ENCODE measurements around the gene CAPN5. TPM values are rescaled to one million over a fixed set of nuclear protein-coding genes. Genes with fewer than 3 reads are reported as not detected.
"Not testable (repeated sequence)": the region's sequence is repeated elsewhere in the genome, so short reads cannot be mapped to it uniquely, and the experiment has no call there.

The CAPN5 gene
- total RNA-seq, 3 donors from 2014 or later: 0.29 to 0.68 (median 0.53) TPM

DNA sequence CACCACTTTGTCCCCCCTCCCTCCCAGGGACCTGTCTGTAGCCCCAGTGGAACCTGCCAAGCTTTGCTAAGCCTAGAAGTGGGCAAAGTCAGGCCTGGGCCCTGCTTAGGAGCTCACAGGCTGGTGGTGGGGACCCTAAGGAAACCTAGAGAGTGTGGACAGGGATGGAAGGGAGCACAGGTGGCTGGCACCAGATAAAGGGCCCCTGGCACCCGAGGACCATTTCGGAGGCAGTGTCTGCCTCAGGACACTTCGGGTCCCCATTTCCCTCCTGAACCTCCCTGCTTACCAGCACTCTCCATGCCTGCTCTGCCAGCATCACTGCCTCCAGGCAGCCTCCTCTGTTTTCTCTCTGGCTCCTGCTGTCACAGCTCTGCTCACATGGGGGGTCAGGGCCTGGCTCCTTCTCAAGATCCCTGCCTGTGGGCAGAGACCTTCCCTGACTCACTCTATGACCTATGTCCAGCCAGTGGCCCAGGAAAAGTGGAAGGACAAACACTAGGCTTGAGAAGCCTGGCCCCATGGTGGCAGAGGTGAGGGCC, 22.3 kb downstream of the CAPN5 start:
- Mint-ChIP-seq H3K36me3 (ENCODE audit: insufficient read depth) (no peaks in the 10 kb centered on the region), H3K4me1 (ENCODE audit: low read depth) (no peaks in the 10 kb centered on the region), H3K27me3 (ENCODE audit: low read depth) (no peaks in the 10 kb centered on the region), H3K9me3 (no peaks in the 10 kb centered on the region), H3K4me3 (no peak overlapping the region)
- no peak for ATAC-seq
- DNase-seq: no peak

DNA sequence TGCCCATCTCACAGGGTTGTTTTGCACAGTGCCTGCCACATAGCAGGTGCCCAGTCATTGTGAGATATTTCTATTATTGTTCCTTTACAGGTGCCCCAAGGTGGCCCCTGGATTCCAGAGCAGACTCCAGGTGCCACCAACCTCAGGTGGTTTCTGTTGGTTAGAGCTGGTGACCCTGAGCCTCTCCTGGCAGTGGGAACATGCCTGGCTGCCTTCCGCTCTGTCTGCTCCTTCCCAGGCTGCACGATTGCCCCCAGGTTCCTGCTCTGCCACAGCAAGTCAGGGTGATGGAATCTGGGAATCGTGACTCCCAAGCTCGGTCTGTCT, 23.2 kb downstream of the CAPN5 start:
- ATAC-seq (no peak), DNase-seq (no peak)
- Mint-ChIP-seq H3K27me3 (ENCODE audit: low read depth) (no peaks in the 10 kb centered on the region), H3K4me3 (no peak overlapping the region), H3K4me1 (ENCODE audit: low read depth) (no peaks in the 10 kb centered on the region), H3K9me3 (no peaks in the 10 kb centered on the region), H3K36me3 (ENCODE audit: insufficient read depth) (no peaks in the 10 kb centered on the region)

DNA sequence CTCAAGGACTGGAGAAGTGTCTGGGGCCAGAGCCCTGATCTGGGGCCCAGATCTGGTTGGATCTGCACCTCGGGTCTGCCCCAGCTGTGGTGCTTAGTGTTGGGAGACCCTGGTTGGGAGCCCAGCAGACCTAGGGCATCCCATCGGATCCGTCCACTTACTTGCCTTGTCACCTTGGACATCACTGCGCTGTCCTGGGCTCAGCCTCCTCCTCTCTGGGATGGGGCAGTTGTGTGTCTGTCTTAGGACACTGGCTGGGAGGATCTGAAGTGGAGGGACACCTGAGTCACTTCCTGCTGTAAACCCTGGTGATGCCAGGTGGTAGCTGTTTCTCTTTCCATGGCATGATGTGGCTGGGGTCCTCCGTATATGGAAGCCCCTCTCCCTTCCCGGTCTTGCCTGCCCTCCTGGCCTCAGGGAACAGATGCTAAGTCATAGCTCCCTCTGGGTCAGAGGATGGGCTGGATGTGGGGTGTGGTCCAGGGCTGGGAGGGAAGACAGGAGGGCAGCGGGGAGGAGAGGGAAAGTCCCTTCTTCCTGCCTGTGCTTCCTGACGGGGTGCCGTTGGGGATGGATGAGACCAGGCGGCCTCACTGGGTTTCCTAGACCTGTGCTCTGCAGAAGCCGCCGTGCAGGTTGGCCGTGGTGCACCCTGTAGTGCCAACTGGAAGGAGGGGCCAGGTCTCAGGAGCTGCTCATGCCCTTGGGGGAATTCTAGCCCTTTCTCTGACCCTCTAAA, 23.8 kb downstream of the CAPN5 start:
- Mint-ChIP-seq H3K4me1 (ENCODE audit: low read depth) (no peaks in the 10 kb centered on the region), H3K36me3 (ENCODE audit: insufficient read depth) (no peaks in the 10 kb centered on the region)
- ATAC-seq: peak in 1 of 2 donors; percentile 4

DNA sequence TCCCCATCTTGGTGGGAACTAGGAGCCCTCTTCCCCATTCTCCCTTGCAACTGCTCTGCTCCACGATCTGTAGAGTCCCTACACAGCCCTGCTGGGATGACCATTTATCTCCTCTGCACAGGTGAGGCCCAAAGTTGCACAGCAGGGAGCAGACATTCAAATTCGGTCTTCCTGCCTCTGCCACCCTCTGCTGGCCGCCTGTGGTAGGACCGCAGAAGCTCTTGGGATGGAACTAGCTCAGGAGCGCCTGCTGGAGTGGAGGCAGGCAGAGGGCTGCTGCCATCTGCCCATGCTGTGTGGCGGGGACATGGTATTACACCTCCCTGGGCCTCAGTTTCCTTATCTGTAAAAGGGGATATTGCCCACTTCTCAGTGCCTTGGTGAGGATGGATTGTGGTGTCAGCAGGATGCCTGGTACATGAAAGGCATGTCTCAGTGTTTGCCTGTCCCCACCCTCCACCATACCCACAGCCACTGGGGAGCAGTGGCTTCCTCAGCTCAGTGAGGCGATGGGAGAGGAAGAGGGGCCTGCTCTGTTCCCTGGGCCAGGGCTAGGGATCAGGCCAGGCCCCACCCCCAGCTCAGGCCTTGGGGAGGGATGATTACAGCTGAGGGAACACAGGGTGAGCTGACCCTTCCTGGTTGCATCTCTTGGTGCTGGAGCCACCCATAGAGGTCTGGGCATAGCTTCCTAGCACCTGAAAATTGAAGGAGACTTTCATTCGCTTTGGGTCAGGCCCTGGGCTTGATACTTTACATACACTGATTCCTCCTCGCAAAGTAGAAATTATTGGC, 24.6 kb downstream of the CAPN5 start:
- peak; percentile 94 to 95 for ATAC-seq
- no peaks in the 10 kb centered on the region for H3K9me3 Mint-ChIP-seq
- no peaks in the 10 kb centered on the region for H3K27me3 Mint-ChIP-seq (ENCODE audit: low read depth)

More for the DNA sequence above, 23.8 kb downstream of the CAPN5 start:
- Mint-ChIP-seq H3K27me3 (ENCODE audit: low read depth) (no peaks in the 10 kb centered on the region), H3K9me3 (no peaks in the 10 kb centered on the region), H3K4me3 (no peak overlapping the region)
- DNase-seq: no peak

DNA sequence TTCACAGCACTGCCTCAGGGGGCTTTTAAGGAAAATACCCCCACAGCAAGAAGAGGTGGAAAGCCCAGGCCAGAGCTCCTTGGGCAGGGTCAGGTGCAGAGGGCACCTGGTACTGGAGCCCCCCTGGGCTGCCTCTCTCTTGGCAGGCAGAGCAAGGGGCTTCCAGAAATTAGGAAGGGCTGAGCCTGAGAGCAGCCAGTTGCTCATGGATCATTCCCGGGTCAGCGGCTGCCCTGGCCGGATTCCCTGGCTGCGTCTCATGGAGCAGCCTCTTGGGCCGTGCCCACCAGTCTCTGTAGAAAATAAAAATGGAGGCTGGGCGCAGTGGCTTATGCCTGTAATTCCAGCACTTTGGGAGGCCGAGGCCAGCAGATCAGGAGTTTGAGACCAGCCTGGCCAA, 25.6 kb downstream of the CAPN5 start:
- Mint-ChIP-seq H3K9me3 (no peaks in the 10 kb centered on the region), H3K27me3 (ENCODE audit: low read depth) (no peaks in the 10 kb centered on the region), H3K4me1 (ENCODE audit: low read depth) (no peaks in the 10 kb centered on the region), H3K4me3 (no peak overlapping the region), H3K36me3 (ENCODE audit: insufficient read depth) (no peaks in the 10 kb centered on the region)
- no peak for DNase-seq
- no peak for ATAC-seq

More for the DNA sequence above, 24.6 kb downstream of the CAPN5 start:
- peak; percentile 72 for DNase-seq
- no peaks in the 10 kb centered on the region for H3K4me1 Mint-ChIP-seq (ENCODE audit: low read depth)
- no peaks in the 10 kb centered on the region for H3K36me3 Mint-ChIP-seq (ENCODE audit: insufficient read depth)
- H3K4me3 Mint-ChIP-seq: no peak overlapping the region

DNA sequence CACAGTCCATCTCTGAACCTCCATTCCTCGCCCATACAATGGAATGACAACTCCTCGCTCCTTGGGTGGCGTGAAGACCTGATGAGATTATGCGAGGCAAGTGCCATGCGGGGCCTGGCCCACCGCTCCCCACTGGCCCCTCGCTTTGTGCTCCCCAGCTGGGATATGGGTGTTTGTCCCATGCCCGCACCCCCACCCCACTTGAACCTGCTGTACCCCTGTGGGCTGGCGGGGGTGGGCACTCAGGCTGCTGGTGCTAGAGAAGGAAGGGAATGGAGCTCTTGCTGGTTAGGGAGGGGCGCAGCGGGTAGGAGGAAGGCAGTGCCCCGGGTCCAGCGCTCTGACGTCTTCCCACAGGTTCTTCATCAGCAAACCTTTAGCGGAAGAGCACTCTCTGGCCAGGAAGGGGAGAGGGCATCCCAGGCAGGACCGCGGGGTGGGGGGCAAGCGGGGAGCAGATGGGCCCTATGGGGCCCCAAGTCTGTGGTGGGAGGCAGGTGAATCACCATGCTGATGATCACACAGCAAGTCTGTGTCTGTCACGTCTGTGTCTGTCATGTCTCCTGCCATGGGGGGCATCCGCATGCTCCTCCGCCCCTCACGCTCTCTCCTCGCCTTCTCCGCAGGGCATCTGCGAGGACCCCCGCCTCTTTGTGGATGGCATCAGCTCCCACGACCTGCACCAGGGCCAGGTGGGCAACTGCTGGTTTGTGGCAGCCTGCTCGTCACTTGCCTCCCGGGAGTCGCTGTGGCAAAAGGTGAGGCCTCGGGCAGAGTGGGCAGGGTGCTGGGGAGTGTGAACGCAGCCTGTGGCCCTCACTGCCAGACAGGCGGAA, 26.5 kb downstream of the CAPN5 start:
- Mint-ChIP-seq H3K36me3 (ENCODE audit: insufficient read depth) (no peaks in the 10 kb centered on the region), H3K27me3 (ENCODE audit: low read depth) (no peaks in the 10 kb centered on the region), H3K9me3 (no peaks in the 10 kb centered on the region), H3K4me1 (ENCODE audit: low read depth) (no peaks in the 10 kb centered on the region), H3K4me3 (no peak overlapping the region)
- ATAC-seq (no peak), DNase-seq (no peak)

DNA sequence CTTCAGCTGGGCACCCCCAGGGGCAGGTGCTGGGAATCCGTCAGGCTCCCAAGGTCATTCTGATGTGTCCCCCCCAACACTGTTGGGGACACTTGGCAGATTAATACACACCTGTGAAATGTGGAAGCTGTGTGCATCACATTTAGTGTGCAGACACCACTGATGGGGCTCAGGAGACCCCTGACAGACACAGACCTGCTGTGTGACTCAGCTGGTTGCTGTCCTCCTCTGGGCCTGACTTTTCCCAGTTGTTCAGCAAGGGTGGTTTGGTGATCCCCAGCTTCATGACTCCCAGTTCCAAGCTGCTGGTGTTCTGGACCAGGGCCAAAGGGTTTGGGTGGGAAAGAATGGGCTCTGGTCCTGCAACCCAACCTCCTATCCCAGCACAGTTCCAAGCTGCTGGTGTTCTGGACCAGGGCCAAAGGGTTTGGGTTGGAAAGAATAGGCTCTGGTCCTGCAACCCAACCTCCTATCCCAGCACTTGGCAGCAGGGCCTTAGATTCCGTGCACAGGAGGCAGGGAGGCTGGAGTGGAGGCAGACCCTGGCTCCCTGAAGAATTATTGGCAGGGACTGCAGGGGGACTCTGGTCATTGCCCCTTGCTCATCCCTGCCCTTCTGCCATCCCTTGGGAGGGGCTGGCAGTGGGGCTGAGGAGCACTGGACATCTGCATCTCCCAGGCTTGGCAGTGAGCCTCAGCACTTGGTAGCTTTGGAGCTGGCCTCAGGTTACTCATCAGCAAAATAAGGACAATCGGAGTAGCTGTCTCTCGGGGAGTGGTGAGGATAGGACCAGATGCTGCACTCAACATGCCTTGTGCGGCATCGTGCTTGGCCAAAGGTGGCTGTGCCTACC, 27.4 kb downstream of the CAPN5 start:
- no peak overlapping the region for H3K4me3 Mint-ChIP-seq
- no peak for ATAC-seq
- H3K4me1 Mint-ChIP-seq (ENCODE audit: low read depth): no peaks in the 10 kb centered on the region
- H3K27me3 Mint-ChIP-seq (ENCODE audit: low read depth): no peaks in the 10 kb centered on the region
- H3K36me3 Mint-ChIP-seq (ENCODE audit: insufficient read depth): no peaks in the 10 kb centered on the region
- DNase-seq: no peak
- H3K9me3 Mint-ChIP-seq: no peaks in the 10 kb centered on the region

DNA sequence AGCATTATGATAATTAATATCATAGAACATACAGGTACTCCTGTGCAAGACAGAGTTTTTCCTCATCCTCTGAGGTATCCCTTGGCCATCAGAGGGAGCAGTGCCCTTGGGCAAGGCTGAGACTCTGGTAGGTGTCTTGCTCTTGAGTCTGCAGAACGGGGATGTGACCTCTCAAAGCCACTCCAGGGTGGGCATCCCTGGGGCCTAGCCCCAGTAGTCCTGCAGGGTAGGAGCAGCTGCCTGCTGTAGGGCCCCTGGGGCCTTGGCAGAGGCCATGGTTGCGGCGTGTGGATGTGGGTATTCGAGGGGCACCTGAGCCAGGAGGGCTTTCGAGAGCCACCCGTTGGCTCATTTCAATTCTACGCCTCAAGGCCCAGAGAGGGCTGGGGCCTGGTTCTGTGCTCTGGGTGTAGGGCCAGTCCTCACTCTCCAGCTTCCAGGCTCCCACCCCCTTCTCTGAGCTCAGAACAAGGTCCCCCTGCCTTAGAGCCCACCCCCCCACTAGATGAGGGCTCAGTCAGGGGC, 28.1 kb downstream of the CAPN5 start:
- Mint-ChIP-seq H3K27me3 (ENCODE audit: low read depth) (no peaks in the 10 kb centered on the region), H3K36me3 (ENCODE audit: insufficient read depth) (no peaks in the 10 kb centered on the region)
- no peak for ATAC-seq

DNA sequence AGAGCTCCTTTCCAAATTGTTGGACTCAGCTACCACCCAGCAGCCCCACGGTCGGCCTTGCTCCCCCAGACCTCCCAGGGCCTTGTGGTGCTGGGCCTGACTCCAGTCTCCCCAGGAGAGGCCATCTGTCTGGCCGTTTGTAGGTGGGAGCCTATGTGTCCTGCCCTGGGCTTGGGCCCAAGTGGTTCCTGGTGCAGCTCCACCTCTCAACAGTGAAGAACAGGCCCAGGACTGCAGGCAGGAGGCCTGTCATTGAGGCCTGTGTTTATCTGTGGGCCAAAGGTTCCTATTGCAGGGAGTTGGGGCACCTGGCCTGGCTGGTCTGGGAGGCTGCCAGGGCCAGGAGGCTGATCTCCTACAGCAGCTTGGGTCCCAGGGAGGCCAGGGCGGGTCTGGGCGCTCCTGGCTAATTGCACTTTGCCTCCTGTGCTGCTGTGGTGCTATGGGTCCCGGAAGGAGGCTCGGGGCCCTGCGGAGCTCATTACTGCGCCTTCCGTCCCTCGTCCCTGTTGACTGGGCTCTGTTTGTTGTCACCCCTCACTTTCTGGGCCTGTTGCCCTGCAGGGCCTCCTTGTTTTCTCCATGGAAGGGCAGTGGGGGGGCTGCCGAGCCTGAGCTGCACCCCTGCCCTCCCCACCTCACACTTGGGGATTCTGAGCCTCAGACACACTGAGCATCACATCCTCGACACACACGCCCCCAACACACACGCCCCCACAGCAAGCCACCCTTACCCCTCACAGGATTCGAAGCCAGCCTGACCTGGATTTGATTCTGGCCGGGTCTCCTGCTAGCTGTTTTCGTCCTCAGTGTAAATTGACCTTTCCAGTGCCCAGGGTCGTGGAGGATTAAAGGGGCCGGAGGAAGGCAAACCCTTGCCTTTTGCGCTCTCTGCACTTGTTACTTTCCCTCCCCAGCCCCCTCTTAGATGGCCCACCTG, 29.1 kb downstream of the CAPN5 start:
- Mint-ChIP-seq H3K4me1 (ENCODE audit: low read depth) (no peaks in the 10 kb centered on the region), H3K27me3 (ENCODE audit: low read depth) (no peaks in the 10 kb centered on the region), H3K9me3 (no peaks in the 10 kb centered on the region), H3K36me3 (ENCODE audit: insufficient read depth) (no peaks in the 10 kb centered on the region), H3K4me3 (no peak overlapping the region)
- DNase-seq: no peak
- no peak for ATAC-seq

More for the DNA sequence above, 28.1 kb downstream of the CAPN5 start:
- Mint-ChIP-seq H3K4me3 (no peak overlapping the region), H3K4me1 (ENCODE audit: low read depth) (no peaks in the 10 kb centered on the region), H3K9me3 (no peaks in the 10 kb centered on the region)
- no peak for DNase-seq

DNA sequence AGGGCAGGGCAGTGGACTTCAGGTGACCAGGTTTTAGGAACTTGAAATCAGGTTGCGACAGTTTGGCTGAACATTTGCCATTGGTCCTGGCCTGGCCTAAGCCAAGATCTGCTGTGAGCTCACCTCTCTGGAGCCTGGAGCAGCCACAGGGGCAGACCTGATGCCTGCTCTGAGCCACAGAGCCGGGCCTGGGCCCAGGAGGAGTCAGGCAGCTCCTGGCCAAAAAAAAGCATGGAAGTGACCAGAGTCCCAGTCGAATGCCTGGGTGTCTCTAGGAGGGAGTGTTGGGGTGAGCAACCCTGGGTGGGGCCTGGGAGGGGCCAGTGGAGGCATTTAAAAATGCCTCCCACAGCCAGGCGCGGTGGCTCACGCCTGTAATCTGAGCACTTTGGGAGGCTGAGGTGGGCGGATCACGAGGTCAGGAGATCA, 29.8 kb downstream of the CAPN5 start:
- no peaks in the 10 kb centered on the region for H3K36me3 Mint-ChIP-seq (ENCODE audit: insufficient read depth)
- DNase-seq (no peak), ATAC-seq (no peak)
- H3K27me3 Mint-ChIP-seq (ENCODE audit: low read depth): no peaks in the 10 kb centered on the region
- no peaks in the 10 kb centered on the region for H3K9me3 Mint-ChIP-seq
- H3K4me1 Mint-ChIP-seq (ENCODE audit: low read depth): no peaks in the 10 kb centered on the region
- H3K4me3 Mint-ChIP-seq: no peak overlapping the region

DNA sequence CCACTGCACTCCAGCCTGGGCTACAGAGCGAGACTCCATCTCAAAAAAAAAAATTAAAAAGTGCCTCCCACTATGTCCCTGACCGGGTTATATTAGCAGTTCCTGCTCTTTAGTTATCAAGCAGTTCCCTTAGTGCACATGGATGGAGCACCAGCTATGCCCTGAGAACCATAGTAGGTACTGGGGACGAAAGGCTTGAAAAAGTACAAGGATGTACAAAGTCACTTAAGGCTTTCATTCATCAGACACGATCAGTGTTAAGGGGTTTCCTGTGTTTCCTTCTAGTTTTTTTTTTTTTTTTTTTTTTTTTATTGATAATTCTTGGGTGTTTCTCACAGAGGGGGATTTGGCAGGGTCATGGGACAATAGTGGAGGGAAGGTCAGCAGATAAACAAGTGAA, 30.4 kb downstream of the CAPN5 start:
- not testable (repeated sequence) for H3K36me3 Mint-ChIP-seq (ENCODE audit: insufficient read depth); H3K9me3 Mint-ChIP-seq; H3K4me1 Mint-ChIP-seq (ENCODE audit: low read depth); H3K27me3 Mint-ChIP-seq (ENCODE audit: low read depth); H3K4me3 Mint-ChIP-seq; DNase-seq; ATAC-seq

DNA sequence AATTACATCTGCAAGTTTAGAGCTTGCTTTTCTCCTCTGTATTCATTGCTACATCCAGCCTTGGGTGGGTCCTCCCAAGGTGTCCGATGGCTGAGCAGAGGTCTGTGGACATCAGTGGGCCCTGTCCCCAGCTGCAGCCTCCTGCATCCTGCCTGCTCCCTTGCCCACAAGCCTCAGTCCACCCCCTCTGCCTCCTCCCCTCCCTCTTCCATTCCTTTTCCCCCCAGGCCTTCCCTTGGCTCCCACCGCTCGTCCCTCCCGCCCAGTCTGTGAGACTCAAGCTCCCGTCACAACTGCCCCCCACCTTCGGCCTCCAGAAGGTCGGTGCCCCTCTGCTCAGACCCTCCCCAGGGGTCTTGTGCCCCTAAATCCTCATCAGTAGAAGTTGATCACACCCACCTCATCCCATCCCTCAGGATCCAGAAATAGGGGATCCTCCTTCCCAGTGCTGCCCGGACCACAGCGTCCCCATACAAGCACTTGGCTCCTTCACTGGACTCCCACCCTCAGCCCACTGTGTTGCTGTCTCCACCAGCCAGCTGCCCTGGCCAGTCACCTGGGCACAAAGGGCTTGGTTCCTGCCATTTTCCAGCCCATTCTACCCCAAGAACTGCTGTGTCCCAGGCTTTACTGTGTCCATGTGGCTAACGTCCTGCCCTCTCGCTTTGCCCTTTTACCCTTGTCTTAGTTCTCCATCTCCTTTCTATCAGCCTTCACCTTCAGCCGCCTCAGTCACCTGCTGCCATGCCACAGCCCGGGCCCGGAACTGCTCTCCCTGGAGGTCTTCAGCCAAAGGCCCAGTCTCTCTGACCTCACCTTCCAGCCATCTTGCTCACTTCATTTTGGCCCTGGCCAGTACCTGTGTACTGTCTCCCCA, 33.6 kb downstream of the CAPN5 start:
- no peak for DNase-seq

More for the DNA sequence above, 33.6 kb downstream of the CAPN5 start:
- H3K27me3 Mint-ChIP-seq (ENCODE audit: low read depth): no peaks in the 10 kb centered on the region
- no peak overlapping the region for H3K4me3 Mint-ChIP-seq
- no peaks in the 10 kb centered on the region for H3K36me3 Mint-ChIP-seq (ENCODE audit: insufficient read depth)
- H3K4me1 Mint-ChIP-seq (ENCODE audit: low read depth): no peaks in the 10 kb centered on the region
- no peaks in the 10 kb centered on the region for H3K9me3 Mint-ChIP-seq
- no peak for ATAC-seq
